Activated CD4-positive, CD25-positive, alpha-beta regulatory T cell treated with anti-CD3 and anti-CD28 coated beads, Interleukin-2, amount 50 U/mL, for 72 hours (primary cell): ENCODE data around the gene ZMYM2.
"Not testable (repeated sequence)": the region's sequence is repeated elsewhere in the genome, so short reads cannot be mapped to it uniquely, and the experiment has no call there.

Experiments
- DNase-seq: peaks from one replicate; pipeline ENCODE4 v3.0.0; 2021

The ZMYM2 gene

DNA sequence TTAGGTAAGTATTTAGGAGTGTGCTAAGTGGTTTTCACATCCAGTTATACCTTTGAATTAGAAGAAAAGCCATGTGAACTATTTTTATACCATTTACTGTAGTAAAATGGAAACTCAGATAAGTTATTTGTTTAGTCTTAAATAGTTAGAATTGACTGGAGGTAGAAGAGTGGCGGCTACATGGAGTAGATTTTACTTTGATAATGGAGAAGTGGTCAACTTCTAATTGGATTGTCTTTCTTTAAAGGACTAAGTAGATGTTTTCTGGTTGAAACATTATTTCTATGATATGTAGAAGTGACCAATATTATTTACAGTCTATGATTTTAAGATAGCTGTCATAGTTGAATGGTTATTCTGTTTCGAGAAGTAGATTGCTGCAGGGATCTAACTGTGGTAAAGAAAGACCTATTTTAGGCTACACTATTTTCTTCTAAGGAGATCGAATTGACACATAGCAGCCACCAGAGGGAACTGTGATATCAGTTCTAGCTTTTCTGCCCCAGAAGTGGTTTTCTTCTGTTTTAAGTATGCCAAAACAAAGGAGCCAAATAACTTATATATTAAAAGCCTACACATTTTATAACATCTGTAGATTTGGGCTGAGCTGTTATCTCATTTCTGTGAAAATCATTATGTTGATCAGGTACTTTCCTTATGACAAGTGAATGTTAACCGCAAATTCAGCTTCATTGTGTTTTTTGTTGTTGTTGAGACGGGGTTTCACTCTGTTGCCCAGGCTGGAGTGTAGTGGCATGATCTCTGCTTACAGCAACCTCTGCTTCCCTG, 26.1 kb downstream of the ZMYM2 start:
- DNase-seq: no peak

DNA sequence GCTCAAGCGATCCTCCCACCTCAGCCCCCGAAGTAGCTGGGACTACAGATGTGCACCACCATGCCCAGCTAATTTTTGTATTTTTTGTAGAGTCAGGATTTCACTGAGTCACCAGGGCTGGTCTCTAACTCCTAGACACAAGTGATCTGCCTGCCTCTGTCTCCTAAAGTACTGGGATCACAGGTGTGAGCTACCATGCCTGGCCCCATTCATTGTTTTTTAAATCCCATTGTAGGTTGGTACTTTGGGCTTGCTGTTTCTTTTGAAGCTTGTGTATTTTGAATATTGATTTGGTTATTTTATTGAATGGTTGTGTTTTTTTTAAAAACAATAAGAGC, 26.7 kb downstream of the ZMYM2 start:
- peak; percentile 32 for DNase-seq

DNA sequence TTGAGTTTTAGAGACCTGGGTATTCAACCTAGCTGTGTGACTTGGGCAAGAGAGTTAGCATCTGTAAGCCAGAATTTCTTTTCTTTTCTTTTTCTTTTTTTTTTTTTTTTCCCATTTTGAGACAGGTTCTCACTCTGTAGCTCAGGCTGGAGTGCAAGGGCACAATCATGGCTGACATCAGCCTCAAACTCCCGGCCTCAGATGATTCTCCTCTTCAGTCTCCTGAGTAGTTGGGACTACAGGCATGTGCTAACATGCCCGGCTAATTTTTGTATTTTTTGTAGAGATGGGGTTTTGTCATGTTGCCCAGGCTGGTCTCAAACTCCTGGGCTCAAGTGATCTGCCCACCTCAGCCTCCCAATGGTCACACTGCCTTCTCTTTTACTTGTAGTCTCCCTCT, 33.0 kb downstream of the ZMYM2 start:
- no peak for DNase-seq

DNA sequence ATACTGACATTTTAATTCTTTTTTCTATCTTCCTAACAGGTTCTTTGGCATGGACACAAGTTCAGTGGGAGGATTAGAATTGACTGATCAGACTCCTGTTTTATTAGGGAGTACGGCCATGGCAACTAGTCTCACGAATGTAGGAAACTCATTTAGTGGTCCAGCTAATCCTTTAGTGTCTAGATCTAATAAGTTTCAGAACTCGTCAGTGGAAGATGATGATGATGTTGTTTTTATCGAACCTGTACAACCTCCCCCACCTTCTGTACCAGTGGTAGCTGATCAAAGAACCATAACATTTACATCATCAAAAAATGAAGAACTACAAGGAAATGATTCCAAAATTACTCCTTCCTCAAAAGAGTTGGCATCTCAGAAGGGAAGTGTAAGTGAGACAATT, 34.5 kb downstream of the ZMYM2 start:
- DNase-seq: no peak

DNA sequence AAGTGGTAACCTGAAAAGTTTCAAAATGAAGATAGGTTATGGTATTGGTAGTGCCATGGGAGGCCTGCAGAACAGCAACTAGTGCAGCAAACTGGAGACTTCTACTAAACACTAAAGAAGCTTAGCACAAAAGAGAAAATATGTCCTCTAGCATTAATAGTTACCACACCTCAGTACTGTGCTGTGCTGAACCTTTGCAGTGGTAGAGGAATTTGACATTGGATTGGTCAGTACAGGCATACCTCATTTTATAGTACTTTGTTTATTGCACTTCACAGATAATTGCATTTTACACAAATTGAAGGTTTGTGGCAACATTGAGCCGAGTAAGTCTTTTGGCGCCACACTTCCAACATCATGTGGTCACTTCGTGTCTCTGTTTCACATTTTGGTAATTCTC, 40.4 kb downstream of the ZMYM2 start:
- DNase-seq: no peak

DNA sequence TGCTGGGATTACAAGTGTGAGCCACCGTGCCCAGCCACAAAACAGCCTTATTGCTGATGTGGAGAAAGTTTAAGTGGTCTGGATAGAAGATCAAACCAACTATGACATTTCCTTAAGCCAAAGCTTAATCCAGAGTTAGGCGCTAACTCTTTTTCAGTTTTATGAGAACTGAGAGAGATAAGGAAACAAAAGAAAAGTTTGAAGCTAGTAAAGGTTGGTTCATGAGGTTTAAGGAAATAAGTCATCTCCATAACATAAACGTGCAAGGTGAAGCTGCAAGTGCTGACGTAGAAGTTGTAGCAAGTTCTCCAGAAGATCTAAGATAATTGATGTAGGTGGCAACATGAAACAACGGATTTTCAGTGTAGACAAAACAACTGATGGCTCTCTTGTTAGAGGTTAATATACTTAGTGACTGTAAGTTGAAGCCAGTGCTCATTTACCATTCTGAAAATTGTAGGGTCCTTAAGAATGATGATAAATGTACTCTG, 41.6 kb downstream of the ZMYM2 start:
- no peak for DNase-seq

DNA sequence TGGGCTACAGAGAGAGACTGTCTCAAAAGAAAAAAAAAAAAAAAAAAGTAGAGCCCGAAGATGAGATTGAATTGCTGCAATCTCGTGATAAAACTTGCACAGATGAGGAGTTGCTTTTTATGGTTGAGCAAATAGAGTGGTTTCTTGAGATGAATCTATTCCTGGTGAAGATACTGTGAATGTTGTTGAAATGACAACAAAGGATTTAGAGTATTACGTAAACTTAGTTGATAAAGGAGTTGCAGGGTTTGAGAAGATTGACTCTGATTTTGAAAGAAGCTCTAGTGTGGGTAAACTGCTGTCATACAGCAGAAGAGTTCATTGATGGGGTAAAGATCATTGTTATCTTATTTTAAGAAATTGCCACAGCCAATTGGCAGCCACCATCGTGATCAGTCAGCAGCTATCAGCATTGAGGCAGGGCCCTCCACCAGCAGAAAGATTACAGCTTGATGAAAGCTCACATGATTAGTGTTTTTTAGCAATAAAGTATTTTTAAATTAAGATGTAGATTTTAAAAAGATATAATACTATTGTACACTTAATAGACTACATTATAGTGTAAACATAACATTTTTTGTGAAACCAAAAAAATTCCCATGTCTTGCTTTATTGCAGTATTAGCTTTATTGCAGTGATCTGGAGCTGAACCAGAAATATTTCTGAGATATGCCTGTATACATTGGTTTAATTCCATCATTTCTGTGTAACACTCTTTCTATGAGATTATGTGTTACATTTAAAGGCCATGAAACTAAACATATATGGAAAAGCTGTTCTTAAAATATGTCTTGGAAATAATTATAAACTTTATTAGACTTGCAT, 43.1 kb downstream of the ZMYM2 start:
- no peak for DNase-seq

DNA sequence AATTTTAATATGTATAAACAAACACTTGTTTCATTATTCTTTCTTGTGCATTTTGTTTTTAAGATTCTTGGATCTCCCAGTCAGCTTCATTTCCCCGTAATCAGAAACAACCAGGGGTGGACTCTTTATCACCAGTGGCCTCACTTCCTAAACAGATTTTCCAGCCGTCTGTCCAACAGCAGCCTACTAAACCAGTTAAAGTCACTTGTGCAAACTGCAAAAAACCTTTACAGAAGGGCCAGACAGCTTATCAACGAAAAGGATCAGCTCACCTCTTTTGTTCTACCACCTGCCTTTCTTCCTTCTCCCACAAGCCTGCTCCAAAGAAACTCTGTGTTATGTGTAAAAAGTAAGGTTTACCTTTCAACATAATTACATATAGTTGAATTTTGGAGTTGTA, 44.3 kb downstream of the ZMYM2 start:
- DNase-seq: no peak

DNA sequence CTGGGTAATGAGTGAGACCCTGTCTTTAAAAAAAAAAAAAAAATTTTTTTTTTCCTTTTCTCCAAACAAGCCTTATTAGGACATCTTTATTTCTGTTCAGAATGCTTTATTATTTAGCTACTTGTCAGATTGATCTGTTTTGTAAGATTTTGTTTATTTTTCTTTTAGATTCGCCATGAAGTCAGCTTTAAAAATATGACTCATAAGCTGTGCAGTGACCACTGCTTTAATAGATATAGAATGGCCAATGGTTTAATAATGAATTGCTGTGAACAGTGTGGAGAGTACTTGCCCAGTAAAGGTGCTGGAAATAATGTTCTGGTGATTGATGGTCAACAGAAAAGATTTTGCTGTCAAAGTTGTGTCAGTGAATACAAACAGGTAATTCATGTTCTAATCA, 47.7 kb downstream of the ZMYM2 start:
- no peak for DNase-seq

DNA sequence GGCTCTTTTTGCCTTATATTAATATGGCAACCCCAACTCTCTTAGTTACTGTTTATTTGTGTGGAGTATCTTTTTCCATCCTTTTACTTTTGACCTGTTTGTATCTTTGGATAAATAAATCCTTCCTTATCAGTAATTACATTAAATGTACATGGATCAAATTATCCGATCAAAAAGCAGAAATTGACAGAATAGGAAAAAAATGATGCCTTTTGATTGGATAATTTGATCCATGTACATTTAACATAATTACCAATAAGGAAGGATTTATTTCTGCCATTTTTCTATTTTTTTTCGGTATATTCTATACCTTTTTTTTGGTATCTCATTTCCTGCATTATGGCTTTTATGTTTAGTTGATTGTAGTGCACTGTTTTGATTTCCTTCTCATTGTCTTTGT, 57.2 kb downstream of the ZMYM2 start:
- no peak for DNase-seq

DNA sequence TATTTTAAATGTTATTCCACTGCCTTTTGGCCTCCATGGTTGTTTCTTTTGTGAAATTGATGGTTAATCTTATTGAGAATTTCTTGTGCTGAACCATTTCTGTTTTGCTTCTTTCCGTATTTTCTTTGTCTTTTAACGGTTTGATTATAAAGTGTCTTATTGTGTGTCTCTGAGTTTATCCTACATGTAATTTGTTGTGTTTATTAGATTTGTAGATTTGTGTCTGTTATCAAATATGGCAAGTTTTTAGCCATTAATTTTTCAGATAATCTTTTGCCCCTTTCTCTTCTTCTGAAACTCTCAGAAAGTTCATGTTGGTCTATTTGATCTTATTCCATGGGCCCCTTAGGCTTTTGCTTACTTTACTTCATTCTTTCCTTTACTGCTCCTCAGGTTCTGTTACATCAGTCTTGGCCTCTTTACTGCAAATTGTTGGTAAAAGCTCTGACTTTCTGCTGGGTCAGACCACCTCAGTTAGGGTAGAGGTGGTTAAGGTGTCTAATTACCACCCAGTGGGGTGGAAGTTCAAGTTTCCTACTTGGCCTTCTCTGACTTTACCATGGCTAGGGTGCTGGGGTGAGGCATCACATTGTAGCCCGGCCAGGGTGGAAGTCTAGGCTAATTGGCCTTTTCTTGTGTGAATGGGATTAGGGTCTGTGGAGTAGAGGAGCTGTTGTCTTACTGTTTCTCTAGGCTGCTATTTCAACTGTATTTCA, 58.3 kb downstream of the ZMYM2 start:
- no peak for DNase-seq

DNA sequence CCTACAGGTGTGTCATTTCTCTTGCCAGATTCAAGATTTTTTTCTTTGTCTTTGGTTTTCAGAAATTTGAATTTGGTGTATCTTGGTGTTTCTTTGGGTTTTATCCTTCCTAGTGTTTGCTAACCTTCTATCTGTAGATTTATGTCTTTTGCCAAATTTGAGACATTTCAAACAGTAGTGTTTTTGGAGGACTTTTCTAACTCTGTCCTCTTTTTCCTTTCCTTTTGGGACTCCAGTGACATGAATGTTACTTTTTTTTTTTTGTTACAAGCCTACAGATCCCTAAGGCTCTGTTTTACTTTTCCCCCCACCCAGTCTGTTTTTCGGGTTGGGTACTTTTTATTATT, 58.8 kb downstream of the ZMYM2 start:
- no peak for DNase-seq

DNA sequence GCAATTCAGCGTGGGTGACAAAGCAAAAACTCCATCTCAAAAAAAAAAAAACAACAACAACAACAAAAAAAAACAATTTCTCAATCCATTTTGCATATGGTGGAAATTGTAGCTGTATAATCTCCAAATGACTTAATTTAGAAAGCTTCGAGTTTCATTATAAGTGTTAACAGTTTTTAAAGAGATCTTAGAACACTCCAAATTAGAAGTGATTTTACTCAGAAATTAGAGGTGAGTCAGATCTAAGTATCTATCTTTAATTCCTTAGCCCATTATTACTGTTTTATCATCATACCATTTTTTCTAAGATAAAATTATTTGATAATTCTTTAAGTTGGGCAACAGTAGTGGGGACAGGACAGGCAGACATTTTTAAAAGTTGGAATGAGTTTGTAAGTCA, 60.5 kb downstream of the ZMYM2 start:
- no peak for DNase-seq

DNA sequence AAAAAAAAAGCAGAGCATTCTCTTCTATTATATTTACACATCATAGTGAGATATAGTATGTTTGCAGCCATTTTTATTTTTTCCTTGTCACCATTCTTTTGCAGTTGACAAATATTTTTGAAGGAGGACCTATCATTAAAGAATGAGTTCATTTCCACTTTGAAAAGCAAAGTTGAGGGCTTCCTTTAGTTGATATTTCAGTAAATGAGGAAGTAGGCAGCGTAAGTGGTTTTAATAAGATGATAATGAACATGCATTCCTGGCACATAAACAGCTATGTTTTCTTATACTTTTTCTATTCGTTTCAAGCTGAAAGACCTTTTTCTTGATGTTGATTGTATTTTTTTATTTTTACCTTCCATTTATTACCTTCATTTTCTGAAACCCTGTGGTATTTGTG, 66.2 kb downstream of the ZMYM2 start:
- DNase-seq: no peak

DNA sequence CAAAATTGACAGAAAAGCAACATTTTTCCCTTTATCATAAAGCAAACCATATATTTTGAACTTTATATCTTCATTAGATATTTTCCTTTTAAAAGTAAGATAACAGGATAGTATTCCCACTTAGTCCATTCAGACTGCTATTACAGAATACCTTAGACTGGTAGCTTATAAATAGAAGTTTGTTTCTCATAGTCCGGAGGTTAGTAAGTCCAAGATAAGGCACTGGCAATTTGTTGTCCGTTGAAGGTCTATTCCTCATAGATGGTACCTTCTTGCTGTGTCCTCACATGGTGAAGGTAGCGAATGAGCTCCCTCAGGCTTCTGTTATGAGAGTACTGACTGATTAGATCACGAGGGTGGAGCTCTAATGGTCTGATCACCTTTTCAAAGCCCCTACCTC, 70.4 kb downstream of the ZMYM2 start:
- DNase-seq: no peak

DNA sequence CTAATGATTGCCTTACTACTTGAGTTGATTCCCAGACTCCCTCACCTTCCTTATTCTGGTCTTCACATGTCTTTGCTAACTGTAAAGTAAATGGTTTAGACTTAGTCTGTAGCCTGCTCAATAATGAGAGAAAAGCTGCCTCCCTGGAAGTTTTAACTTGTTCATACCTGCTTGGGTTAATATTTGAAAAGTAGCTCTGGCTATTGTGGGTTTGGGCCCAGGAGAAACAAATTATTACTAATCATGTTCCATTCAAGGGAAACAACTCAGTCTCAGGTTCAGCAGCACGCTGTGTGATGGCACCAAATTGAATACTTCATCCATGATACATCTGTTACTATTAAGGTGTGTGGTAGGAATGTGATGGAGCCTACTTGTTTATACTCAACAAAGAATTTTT, 75.0 kb downstream of the ZMYM2 start:
- DNase-seq: no peak

DNA sequence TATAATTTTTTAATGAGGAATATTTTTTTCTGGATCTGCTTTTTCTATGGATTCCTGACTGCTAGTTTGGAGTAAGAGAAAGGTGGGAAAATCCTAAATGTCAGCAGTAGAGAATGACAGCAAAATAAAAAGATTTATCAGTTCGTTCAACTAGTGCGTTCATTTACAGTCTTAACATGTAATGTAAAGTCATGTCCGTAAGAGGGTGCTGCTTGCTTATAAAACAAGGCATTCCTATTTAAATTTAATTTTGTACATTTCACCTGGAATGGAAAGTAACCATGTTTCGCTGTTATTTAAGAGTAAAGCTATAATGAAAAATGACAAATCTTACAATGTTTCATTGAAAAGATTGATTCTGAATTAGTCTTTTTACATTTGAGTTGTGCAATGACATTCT, 76.6 kb downstream of the ZMYM2 start:
- DNase-seq: no peak

DNA sequence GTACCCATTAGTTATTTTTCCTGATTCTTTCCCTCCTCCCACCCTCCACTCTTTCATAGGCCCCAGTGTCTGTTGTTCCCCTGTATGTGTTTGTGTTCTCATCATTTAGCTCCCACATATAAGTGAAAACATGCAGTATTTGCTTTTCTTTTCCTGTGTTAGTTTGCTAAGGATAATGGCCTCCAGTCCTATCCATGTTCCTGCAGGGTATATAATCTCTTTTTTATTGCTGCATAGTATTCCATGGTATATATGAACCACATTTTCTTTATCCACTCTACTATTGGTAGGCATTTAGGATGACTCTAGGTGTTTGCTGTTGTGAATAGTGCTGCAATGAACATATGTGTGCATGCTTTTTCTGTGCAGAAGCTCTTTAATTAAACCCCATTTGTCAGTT, 79.4 kb downstream of the ZMYM2 start:
- DNase-seq: no peak

DNA sequence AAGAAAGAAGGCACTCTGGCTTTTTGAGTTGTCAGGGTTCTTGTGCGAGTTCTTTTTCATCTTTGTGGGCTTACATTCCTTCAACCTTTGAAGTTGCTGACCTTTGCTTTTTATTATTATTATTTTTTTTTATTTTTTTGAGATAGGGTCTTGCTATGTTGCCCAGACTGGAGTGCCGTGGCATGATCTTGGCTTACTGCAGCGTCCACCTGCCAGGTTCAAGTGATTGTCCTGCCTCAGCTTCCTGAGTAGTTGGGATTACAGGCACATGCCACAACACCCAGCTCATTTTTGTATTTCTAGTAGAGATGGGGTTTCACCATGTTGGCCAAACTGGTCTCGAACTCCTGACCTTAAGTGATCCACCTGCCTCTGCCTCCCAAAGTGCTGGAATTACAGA, 84.1 kb downstream of the ZMYM2 start:
- not testable (repeated sequence) for DNase-seq

DNA sequence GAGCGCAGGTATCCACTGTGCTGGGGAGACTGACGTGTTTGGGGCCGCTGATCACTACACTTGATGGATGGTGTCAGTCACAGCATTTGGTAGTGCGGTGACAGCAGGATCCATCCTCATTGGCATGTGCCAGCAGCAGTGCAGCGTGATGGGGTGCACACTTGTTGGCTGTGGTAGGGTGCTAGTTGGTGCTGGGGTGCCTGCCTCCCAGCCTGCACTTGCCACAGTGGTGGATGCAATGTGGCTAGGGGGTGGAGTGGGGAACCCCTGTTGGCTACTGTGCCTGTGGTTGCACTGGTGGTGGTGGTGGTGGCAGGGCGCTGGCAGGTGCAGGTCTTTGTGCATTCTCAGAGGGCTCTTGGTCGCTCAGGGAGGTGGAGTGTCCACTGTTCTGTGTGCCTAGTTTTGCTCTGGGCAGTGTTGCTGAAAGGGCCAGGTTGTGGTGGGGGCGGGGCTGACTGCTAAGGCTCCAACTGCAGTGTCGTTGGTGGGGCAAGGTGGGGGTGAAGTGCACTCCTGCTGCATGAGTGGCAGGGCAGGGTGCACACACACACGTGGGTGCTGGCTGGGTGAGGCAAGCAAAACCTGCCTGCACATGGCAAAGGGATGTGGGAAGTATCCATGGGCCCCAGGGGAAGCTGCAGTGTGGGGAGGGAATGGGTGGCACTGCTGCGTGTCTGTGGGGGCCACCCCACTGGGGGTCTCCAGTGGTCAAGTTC, 84.8 kb downstream of the ZMYM2 start:
- no peak for DNase-seq

DNA sequence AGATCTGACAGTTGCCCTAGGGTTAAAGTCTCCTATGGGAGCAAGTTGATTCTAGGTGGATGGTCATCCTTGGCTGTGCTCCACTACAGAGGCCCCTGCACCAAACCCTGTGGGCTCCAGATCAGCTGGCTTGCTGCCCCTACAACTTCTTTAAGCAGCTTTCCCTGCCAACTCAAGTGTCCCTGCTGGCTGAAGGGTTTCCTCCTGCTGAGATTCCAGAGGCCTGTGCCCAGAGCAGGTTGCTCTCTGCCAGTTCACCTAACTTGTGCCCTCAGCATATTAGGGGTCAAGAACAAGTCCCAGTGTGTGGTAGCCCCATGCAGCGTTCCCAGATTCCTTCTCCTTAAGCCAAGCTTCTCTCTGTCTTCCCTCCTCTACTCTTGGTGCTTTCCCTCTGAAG, 85.6 kb downstream of the ZMYM2 start:
- no peak for DNase-seq

DNA sequence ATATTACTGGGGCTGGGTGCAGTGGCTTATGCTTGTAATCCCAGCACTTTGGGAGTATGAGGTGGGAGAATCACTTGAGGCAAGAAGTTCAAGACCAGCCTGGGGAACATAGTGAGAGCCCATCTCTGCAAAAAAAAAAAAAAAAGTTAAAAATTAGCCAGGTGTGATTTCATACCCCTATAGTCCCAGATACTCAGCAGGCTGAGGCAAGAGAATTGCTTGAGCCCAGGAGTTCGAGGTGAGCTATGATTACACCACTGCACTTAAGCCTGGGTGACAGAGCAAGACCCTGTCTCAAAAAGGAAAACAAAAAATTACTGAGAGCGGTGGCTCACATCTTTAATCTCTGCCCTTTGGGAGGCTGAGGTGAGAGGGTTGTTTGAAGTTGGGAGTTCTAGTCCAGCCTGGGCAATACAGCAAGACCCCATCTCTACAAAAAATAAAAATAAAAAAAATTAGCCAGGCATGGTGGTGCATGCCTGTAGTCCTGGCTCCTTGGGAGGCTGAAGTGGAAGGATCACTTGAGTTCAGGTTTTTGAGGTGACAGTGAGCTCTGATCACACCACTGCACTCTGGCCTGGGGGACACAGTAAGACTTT, 87.5 kb downstream of the ZMYM2 start:
- DNase-seq: no peak
